DND-41 (cell line): ENCODE measurements around the gene FAM187B.

Experiments used
- EZH2 ChIP-seq: IDR thresholded peaks from 3 replicates; pipeline ENCODE4 v1.6.1; 2012; ENCODE audit warnings: borderline replicate concordance, low read depth, mild to moderate bottlenecking, moderate library complexity, low read length, inconsistent platforms; ENCODE audit not compliant: severe bottlenecking
- TF ChIP-seq, protein P1 (sequence below): IDR thresholded peaks from 2 replicates; pipeline ENCODE4 v1.5.1; 2012; ENCODE audit warnings: borderline replicate concordance, low read length, moderate library complexity, mild to moderate bottlenecking; ENCODE audit not compliant: poor library complexity, severe bottlenecking; ENCODE audit errors: extremely low read depth

GRCh38 chr19:35214766-35215422 lies 13.6 kb downstream of the FAM187B start:
- TF ChIP-seq, protein P1, sequence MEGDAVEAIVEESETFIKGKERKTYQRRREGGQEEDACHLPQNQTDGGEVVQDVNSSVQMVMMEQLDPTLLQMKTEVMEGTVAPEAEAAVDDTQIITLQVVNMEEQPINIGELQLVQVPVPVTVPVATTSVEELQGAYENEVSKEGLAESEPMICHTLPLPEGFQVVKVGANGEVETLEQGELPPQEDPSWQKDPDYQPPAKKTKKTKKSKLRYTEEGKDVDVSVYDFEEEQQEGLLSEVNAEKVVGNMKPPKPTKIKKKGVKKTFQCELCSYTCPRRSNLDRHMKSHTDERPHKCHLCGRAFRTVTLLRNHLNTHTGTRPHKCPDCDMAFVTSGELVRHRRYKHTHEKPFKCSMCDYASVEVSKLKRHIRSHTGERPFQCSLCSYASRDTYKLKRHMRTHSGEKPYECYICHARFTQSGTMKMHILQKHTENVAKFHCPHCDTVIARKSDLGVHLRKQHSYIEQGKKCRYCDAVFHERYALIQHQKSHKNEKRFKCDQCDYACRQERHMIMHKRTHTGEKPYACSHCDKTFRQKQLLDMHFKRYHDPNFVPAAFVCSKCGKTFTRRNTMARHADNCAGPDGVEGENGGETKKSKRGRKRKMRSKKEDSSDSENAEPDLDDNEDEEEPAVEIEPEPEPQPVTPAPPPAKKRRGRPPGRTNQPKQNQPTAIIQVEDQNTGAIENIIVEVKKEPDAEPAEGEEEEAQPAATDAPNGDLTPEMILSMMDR: no peak
- no peak for TF ChIP-seq EZH2
